SKM-1 (cell line): ENCODE data around the gene ATP11A.
A peak's percentile ranks its signal among the peaks of the same experiment; 100 is the strongest.

Experiments
- DNase-seq: peaks from one replicate; lab custom pipeline; 2025; ENCODE audit not compliant: unreplicated experiment; lab: John Stamatoyannopoulos, UW

ATP11A gene

DNA sequence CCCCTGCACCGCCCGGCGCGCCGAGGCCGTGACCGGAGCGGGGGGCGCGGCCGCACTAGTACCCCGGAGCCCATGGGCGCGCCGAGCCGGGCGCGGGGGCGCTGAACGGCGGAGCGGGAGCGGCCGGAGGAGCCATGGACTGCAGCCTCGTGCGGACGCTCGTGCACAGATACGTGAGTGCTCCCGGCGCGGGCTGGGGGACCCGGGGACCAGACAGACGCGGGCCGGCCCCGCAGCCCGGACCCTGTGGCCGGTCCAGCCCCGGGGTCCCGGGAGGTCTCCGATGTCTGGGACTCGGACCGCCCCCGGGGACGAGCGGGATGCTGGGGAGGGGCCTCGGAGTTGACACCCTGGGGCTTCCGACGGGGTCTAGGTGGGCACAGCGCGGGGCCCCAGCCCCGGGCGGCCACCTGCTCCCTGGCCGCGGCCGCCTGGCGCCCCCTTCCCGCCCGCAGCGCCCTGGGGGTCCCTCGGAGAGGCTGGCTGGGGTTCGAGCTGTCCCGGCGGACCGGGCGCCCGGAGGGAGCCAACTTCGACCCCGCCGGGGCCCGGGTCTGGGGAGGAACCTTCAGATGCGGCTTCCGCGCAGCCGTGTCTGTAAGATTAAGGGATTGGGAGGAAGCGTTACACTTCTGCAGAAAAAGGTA lies 568 bp downstream of the ATP11A start:
- no peak for DNase-seq

DNA sequence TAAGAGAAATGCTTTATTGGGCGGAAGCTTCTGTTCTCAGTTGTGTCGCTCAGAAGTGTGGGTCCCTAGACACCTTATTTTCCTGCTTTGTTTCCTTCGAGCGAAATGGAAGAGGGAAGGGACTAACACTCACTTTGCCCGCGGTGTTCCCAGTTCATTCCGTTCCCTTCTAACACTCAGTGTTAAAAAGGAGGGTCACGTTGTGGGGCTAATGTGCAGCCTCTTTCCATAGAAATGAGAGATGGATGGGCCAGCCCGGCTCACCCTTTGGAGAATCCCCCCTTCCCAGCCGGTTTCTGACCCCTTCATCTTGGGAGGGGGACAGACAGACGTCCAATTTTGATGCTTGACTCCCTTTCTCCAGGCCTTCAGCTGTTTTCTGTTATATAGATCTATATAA lies 2.3 kb downstream of the ATP11A start:
- no peak for DNase-seq

DNA sequence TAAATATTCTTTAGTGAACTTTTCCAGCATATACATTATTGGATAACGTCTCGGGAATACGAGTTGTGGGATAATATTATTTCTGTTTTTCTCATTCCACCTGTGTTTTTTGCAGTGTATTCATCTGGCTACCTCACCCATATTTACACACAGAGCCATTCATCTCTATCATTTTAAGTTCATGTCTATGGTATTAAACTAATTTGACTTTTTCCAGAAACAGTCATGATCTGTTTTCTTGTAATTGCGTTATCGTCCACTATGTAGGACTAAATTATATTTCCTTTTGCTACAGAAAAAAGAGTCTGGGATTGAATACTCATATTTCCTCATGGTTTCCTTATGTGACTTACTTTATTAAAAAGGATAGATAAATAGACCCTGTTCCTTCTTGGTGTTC lies 2.7 kb downstream of the ATP11A start:
- DNase-seq: no peak

DNA sequence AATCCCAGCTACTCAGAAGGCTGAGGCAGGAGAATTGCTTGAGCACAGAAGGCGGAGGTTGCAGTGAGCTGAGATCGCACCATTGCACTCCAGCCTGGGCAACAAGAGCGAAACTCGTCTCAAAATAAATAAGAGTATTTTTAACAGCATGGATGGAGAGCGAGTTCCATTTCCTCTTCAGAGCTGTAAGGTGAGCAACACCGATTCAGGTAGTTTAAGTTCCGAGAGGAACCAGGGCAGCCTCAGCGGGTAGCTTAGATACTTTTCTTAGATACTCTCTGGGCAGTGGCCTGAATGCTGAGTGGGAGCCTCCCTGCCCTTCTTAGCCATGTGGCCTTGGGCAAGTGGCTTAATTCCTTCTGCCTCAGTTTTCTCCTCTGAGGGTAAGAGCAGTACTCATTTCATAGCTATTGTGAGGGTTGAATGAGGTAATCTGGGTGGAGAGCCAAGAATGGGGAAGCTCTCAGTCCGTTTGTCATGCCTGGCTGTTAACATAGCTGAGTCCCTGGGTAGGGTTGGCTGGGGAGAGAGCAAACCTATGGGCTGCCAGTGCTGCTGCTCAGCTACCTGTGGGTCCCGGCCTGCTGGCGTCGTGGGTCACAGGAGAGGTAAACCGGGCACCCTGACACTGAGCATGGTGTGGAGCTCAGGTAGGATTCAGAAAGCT lies 4.1 kb downstream of the ATP11A start:
- DNase-seq: peak; percentile 86

DNA sequence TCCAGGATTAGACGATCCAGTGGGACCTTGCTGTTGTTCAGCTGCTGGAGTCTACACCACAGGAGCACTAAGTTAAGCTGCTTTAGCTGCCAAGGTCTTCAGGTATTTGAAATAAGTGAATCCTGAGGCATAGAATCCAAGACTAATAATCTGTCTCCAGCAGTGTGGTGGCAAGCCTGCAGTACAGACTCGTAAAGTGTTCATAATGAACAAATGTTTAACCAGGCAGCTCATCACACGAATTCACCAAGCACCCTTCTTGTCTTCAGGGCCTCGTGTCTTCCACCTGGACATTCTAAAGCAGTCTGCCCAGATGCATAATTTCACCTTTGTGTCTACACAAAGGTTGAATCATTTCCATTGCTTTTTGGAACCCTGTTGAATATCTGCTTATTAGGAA lies 5.3 kb downstream of the ATP11A start:
- DNase-seq: no peak

DNA sequence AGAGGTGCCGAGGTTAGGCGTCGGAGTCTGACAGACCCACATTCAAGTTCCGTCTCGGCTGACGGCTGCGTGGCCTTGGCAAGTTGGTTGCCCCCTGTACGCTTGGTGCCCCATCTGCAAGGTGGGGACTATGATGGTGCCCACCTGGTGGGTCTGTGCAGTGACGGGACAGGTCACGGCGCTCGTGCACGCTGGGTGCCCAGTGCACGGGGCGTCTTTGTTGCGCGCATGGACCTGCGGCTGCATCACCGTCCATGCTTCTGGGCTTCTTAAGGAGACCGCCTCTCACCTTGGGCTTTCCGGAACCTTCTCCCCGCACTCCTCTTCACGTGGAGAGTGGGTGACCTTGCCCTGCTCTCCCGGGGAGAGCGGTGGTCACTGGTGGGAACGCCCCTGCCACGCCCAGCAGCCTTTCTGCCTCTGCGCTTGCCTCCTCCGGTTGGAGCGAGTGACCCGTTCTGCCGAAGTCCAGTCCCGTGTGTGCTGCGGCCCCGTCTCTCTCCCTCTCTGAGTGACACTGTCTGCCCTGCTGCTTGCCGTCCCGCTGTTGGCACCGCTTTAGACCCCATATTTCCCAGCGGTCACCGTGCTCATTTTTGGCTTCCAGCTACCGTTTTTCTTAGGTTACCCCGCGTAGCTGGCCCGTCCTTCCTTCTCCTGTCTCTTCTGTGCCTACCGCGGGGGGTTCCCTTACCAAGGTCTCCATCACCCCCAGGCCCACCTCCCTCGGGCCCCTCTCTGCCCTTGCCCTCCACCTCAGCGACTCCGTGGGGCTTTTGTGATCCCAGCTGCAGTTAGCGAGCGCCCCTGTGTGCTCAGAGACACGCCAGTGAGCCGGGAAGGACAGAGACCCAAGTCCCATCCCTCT lies 6.4 kb downstream of the ATP11A start:
- no peak for DNase-seq

DNA sequence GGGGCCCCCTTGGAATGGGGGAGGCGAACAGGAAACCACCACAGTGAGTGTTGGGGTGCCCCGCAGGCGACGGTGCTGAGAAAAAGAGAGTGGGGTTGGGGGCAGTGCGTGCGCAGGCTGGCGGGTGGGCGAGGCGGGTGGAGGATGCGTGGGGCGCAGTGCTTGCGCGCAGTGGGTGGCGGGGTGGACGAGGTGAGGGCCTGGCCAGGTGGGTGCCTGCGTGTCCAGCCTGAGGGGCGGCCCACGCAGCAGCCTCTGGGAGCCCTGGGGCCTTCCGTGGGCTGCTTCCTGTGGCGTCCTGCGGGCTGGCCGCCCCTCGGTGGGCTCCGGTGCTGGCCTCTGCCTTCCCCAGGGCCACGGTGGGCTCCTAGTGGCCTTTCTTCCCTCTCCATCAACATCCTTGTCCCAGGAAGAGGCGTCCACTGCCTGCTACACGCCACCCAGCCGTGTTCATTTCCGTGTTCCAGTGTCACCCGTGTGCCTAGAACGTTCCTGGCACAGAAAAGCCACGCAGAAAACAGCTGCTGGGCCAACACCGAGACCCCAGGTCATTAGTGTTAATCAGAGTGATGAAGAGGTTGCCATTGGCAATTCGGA lies 7.1 kb downstream of the ATP11A start:
- DNase-seq: no peak

DNA sequence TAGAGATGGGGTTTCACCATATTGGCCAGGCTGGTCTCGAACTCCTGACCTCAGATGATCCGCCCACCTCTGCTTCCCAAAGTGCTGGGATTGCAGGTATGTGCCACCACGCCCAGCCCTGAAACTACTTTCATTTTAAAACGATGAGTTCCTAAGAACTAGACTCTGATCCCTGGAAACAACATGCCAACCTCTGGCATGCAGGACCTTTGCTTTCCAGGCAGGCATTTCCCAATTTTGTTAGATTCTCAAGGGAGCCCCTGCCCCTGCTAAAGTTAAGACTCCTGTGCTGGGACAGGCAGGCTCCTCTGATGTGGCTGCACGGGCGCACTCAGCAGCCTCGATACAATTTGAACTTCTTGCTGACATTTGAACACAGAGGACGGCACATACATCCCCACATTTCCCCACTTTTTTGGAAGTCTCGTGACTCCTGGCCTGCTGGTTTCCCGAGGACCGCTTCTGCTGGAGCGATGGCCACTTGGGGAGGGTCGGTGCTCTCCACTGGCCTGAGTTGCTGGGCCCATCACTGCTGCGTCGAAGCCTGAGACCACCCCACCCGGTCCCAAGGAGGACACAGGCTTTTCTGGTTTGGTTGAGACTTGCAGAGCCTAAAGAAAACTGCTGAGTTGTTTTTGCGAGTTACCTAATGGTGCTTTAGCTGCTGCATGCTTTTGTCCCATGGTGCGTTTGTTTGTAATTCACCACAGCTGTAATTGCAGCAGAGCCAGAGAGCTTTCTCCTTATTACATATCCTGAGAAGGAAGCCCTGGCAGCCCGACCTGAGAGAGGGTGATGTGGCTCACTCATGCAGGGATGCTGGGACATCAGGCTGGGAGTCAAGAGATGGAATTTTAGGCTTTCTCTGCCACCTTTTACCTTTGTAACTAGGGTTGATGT lies 8.2 kb downstream of the ATP11A start:
- DNase-seq: no peak

DNA sequence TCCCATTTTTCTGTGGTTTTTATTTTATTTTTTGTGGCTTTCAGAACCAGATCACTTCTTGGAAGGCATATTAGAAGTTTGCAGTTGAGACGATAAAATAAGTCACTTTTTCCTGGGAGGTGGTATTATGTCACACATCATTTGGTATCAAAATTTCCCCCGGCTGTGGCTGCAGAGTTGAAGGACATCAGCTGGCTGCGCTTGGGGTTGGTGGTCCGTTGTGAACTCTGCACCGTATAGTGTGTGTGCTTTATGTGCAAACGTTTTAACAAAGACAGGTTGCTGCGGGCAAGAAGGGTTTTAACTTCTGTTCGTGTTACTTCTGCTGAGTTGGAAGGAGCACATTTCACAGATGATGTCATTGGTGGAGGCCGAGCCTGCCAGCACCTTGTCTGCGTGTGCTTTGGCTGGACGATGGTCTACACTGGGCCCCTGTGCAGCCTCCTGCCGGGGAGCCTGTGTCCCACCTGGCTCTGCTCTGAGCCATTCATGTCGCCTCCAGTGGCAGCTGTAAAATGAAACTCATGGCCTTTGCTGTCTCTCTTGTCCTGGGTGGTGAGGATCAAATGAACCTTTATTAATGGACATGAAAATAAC lies 9.6 kb downstream of the ATP11A start:
- DNase-seq: no peak

DNA sequence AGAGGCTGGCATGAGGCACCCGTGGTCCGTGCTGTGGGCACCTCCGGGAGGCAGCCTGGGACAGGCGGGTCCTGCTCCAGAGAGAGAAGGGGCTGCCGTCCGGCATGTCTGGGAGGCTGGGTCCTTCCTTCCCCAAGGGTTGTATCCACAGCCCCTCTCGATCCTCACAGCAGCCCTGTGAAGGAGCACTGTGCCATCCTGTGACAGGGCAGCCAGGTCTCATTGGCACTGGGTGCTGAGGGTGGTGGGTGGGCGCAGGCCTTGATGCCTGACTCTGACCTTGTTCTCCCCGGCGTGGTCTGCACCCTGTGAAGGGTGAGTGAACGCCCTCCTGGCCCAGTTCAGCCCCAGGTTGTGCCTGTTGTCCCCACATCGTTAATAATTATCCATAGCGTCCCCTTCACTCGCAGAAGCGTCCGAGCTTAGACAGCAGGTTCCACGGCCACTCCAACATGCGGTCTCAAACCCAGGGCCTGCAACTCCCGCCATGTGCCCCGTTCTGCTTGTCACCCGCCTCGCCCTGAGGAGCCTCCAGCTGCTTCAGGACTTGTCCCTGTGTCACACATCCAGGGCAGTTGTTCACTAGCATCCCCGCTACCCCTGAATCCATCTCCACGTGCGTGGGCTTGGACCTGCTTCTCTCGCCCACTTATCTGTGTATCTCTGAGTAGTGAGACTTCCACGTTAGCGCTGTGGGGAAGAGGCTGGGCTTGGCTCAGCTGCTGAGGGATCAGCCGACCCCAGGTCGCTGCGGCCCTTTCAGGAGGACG lies 10.6 kb downstream of the ATP11A start:
- DNase-seq: no peak

DNA sequence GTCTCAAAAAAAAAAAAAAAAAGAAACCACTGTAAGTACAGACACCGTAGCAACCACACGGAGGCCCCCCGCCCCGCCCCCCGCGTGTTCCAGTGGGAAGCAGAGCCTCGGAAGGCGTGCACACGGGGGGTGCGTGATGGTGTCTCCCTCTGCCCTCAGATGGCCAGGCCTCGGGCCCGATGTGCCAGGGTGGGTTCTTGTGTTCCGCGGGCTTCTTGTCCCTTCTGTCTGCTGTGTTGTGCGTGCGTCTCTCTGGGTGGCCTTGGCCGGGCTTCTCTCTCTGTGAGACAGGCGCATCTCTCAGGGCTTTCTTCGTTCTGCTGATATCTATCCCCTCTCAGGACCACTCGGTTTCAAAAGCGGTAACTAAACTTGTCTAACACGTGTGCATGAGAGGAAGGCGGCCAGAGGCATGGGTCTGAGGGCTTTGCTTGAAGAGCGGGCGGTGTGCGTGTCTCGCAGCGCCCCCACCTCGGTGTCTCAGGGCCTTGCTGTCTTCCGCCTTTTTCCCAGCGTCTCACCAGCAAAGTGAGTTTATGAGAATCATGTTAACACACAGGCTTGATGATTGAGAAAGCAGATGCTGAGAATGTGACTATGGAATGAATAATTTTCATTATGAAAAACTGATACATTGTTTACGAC lies 12.6 kb downstream of the ATP11A start:
- no peak for DNase-seq

DNA sequence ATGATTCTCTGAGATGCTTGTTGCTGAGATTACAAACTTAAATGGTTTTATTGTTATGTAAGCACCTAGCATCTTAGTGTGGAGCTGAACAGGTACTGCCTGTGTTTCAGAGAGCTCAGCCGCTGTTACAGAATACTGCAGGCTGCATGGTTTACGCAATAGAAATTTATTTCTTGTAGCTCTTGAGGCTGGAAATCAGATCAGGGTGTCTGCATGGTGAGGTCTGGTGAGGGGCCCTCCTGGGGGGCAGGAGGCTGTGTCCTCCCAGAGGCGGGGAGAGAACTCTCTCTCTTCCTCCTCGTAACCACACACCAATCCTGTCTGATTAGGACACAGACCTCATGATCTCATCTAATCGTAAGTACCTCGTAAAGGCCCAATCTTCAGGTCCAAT lies 13.1 kb downstream of the ATP11A start:
- DNase-seq: peak; percentile 3

DNA sequence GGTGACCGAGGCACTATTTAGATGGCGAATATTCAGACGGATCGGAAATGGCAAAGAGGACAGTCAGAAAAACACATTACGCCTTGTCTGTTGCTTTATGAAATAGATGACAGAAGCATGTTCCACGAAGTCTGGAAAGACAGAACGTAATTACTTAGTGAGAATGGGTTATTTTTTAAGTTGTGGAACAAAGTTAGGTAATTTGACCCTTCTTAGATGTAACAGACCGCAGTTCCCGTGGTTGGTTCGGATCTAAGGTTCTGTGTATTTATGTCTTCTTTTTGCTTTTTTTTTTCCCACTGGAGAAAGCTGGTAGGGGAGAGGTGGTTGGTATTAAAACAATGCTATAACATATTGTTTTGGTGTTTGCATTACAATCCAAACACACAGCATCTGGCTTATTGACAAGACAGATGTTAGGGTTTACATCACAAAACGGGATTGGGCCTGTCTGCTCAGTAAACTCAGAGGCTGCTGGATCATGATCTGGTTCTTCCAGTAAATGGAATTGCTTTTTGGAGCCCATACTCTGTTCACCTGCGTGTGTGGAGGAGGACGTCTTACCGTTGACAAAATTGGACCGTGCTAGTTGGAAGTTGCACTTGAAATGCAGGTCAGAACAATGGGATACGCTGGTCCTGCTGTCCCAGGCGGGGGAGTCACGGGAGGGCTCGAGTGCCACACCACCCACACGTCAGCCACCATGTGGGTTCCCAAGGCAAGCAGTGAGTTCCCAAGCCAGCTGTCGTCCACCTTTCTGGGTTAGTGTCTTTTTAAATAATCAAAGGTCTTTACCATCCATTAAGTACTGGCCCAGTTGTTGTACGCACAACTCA lies 13.8 kb downstream of the ATP11A start:
- DNase-seq: no peak

DNA sequence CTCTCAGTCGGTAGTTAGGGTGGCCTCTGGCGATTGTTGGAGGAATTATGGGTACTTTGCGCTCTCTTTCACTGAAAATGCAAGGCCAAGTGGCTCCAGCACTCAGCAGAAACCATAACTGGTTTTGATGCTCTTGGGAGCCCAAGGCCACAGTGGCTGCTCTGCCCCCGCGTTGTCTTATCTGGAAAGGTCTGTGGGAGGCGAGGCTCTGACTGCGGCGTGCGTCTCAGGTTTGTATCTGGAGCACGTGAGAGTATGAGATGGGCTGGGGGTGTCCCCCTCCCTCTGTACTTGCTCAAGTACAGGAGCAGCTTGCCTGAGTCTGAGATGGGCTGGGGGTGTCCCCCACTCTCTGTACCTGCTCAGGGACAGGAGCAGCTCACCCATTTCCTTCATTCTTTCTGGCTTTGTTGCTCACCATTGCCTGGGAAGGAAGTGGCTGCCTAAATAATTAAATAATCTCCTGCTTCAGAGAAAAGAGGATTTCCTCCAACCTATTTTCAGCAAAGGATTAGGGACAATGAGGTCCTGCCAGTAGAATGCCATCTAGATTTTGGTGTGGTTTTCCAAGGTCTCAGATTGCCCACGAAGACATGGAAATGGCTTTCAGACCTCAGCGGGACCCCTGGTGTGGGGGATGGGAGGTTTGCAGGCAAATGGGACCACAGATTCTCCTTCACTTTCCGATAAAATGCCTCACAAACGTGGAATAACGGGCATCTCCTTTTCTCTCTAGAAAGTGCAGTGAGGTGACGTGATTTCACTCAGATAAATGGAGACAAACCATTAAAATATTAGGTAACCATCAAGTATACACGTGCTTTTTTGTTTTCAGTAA lies 14.7 kb downstream of the ATP11A start:
- DNase-seq: no peak

DNA sequence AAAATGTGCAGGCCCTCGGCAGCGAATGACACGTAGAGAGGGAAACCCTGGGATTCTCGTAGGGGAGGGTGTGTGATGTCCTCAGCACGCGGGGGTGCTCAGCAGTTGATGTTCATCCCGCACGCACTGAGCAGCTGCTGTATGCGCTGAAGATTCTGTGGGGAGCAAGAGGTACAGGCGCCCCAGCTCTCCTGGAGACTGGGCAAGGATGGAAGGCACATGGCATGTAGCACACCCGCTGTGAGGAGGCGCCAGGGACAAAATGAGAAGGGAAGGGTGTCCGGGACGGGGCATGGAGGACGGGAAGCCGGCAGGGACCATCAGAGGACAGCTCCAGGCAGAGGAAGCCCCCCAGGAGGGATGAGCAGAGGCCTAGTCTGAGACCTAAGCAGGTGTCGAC lies 15.4 kb downstream of the ATP11A start:
- no peak for DNase-seq

DNA sequence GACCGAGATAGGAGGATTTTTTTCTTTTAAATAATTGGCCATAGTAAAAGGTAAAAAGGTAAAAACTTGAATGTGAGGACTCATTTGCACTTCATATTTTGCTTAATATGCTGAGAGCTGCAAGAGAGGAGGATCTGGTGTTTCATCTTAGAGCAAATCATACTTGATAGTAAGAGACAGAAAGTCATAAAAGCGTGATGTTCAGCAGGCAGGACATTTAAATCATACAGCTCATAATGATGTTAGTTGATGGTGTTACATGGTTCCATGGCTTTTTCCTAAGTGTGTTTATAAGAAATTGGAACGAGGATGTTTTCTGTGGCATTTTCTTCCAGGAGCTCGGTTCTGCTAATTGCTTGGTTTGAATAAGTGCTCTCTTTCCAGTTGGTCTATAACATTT lies 16.3 kb downstream of the ATP11A start:
- DNase-seq: no peak

DNA sequence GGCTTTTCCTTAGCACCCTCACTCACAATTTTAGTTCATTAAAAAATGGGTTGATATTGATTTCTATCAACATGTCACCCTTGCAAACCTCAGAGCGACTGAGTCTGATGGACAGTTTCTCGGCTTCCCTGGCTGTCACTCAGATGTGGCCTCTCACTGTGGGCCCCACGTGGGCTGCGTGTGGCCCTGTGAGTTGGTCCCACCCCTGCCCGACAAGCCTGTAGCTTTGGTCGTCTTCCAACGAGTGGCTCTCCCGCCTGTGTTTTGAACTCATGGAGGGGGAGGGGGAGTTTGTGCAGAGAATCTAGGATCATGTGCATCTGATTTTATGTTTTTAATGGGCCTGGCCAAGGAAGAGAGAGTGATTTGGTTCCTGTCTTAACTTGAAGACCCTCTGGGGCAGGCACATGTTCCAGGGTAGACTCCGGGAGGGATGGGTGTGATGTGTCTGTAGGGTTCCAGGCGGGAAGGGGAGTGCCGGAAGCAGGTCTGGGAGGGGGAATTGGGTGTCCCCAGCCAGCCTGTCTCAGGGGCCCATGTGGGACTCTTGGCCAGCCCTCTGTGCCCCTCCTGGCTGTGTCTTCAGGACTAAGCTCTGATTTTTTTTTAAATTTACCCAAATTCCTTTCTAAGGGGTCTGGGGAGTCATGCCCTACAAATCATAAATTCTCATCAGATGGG lies 18.9 kb downstream of the ATP11A start:
- no peak for DNase-seq
